ENCODE measurements around the gene MEMO1. TPM values are rescaled to one million over a fixed set of nuclear protein-coding genes. Genes with fewer than 3 reads are reported as not detected.

Gene MEMO1
- total and polyA plus RNA-seq, 9 of the 15 experiments (the other 6 are each of a cell fraction or from before 2014, with no cell fraction given) = 22.1 to 87.7 (median 61.2) TPM

DNA sequence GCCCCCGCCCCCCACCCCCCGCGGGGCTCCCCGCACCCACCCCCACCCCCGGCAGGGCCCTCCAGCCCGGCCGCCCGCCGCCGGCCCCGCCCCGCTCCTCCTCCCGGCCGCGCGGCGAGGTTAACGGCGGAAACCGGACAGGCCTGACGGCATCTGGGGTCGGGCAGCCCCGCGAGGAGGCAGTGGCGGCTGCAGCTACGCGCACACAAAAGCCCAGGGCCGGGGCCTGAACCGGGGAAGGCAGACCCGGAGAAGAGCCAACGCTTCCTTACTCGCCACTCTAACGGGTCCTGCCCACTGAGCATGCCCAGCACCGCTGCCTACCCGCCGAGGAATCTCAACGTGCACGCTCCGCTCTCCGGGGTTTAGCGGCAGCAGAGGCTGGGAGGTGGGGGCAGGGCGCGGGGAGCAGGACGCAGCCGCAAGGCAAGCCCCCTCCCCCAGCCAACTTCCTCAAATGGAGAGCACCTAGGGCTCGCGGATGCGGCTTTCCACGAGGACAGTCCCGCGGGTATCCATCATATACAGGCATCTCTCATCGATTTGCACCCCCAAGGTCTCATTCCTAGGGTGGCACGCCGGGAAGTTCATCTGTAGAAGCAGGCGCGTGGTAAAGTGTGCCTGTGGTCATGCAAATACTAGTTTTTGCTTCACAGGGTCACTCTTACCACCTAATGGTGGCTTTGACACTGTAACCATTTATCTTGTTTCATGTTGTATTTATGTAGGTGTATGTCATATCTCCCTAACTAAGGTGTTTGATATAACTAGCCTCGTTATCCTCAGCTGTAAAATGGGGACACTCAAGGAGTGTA, at the start of gene MEMO1 (continued):
- TF ChIP-seq ARID4B (CRISPR knock-in tag; IDR thresholded peaks at IDR 0.05) (peak; percentile 53; the same call in 1 of the 2 replicates), NR1H2 (CRISPR knock-in tag; IDR thresholded peaks at IDR 0.05) (no peak), ARID1B (IDR thresholded peaks at IDR 0.05) (peak; percentile 80), WHSC1 (IDR thresholded peaks at IDR 0.05; ENCODE audit: low read length) (no peak), REST (IDR thresholded peaks at IDR 0.05; ENCODE audit: borderline replicate concordance) (0 out of 2 replicates have a peak, but pooled peaks have one; percentile 25), REST (CRISPR knock-in tag; IDR thresholded peaks at IDR 0.05; ENCODE audit: low read depth) (peak; percentile 84), U2AF2 (optimal IDR thresholded peaks at IDR 0.05; ENCODE audit: low read depth, low read length) (no peak), SMAD1 (IDR thresholded peaks at IDR 0.05; ENCODE audit: low read depth, low read length, partially characterized antibody) (peak; percentile 29), ZNF551 (CRISPR knock-in tag; IDR thresholded peaks at IDR 0.05) (no peak)
